Measurements from ENCODE around the gene CCDC33. TPM values are rescaled to one million over a fixed set of nuclear protein-coding genes. Genes with fewer than 3 reads are reported as not detected.

The CCDC33 gene
- total and polyA plus RNA-seq, 10 of the 15 experiments (the other 5 are each of a cell fraction or from before 2014, with no cell fraction given): 0.57 to 5.8 (median 4.3) TPM

- Histone ChIP-seq H2AFZ (ENCODE audit: control insufficient read depth, low read depth, low read length) (no peak within 1 kb of the TSS), H3K9me3 (replicated peaks; ENCODE audit: control insufficient read depth, insufficient read depth, low read length) (no peaks in the 10 kb centered on the region), H3K79me2 (ENCODE audit: control insufficient read depth, insufficient read depth, low read length) (no peaks in the 10 kb centered on the region), H3K27me3 (replicated peaks in 1 of 2; ENCODE audit: control insufficient read depth in 2 of 2, insufficient read depth in 2 of 2, low read length in 1 of 2) (peaks cover 4 to 5% of the 10 kb centered on the region in 2 experiments; a peak in 3 of 4 replicates), H3K36me3 (ENCODE audit: control insufficient read depth in 2 of 2, insufficient read depth in 2 of 2, low read length in 1 of 2) (no peaks in the 10 kb centered on the region), H3K4me1 (ENCODE audit: control insufficient read depth, insufficient read depth, low read length) (no peaks in the 10 kb centered on the region), H3K9ac (ENCODE audit: control insufficient read depth, insufficient read depth, low read length) (no peak within 1 kb of the TSS), H3K4me2 (ENCODE audit: control insufficient read depth, insufficient read depth) (no peak within 1 kb of the TSS), H3K27ac (ENCODE audit: control insufficient read depth, insufficient read depth) (no peak within 1 kb of the TSS), H3K4me3 (no peak within 1 kb of the TSS), H4K20me1 (ENCODE audit: control insufficient read depth, insufficient read depth) (no peaks in the 10 kb centered on the region)
- 54% methylated on average over 12 of the region's 12 CpGs for WGBS (ENCODE audit: insufficient coverage, insufficient replicate concordance, low lambda C conversion rate, missing lambda C conversion rate)
- no peak for FAIRE-seq
- in situ Hi-C loops (cut with MboI) (no loop called here), intact Hi-C loops (cut with micrococcal nuclease; ENCODE audit: unreplicated experiment) (no loop called here)
- ChIA-PET RAD21 (ENCODE audit: unreplicated experiment) (interaction anchor here (1.1 to 1.2 kb wide), 2 partner anchors 9 to 394 kb away, joined by 3 read pairs; no protein-coding TSS in a partner anchor), SMC1A (ENCODE audit: uncharacterized antibody, unreplicated experiment) (no interaction called here), CTCF (interaction anchor here (0.6 to 21.7 kb wide), 3 partner anchors 8 to 115 kb away, joined by 4 to 655 read pairs (median 4); partner anchors contain the start of gene SEMA7A), POLR2A (no interaction called here)
- BruUV-seq (replicated peaks): no TSS peak
- DNase-seq (ENCODE audit: low read depth, low spot score): no peak
- no peak for ATAC-seq
- TF ChIP-seq PRDM15 (CRISPR knock-in tag; IDR thresholded peaks at IDR 0.05) (no peak), KLF5 (IDR thresholded peaks at IDR 0.05; ENCODE audit: partially characterized antibody) (no peak), SRF (IDR thresholded peaks at IDR 0.05; ENCODE audit: low read depth in 2 of 2, low read length in 2 of 2) (no peak), SREBF1 (IDR thresholded peaks at IDR 0.05; ENCODE audit: low read length) (no peak), BMI1 (IDR thresholded peaks at IDR 0.05; ENCODE audit: borderline replicate concordance) (no peak), CREM (IDR thresholded peaks at IDR 0.05; ENCODE audit: low read depth) (no peak), STAT3 (IDR thresholded peaks at IDR 0.05; ENCODE audit: low read depth, low read length) (no peak), ZBED1 (IDR thresholded peaks at IDR 0.05; ENCODE audit: borderline replicate concordance) (no peak), E4F1 (IDR thresholded peaks at IDR 0.05; ENCODE audit: borderline replicate concordance, partially characterized antibody) (no peak), MAX (IDR thresholded peaks at IDR 0.05; ENCODE audit: low read depth, low read length) (no peak), TCF3 (IDR thresholded peaks at IDR 0.05; ENCODE audit: borderline replicate concordance, insufficient read depth, low read depth, low read length) (no peak), ZNF687 (IDR thresholded peaks at IDR 0.05) (no peak), KDM1A (IDR thresholded peaks at IDR 0.05; ENCODE audit: borderline replicate concordance) (no peak), BCL11A (IDR thresholded peaks at IDR 0.05; ENCODE audit: low read depth, low read length) (no peak)
Measured at GRCh38 chr15:74367296-74367854, 131.2 kb downstream of the CCDC33 start, which contains the start of gene CYP11A1. Gene CYP11A1, minus strand, starts transcription at chr15:74367646. Its CDS starts 61 bp downstream, at chr15:74367585.

Data from GM12878 (cell line).